Measurements from ENCODE around the gene STK32B.

- TF ChIP-seq, protein P1, sequence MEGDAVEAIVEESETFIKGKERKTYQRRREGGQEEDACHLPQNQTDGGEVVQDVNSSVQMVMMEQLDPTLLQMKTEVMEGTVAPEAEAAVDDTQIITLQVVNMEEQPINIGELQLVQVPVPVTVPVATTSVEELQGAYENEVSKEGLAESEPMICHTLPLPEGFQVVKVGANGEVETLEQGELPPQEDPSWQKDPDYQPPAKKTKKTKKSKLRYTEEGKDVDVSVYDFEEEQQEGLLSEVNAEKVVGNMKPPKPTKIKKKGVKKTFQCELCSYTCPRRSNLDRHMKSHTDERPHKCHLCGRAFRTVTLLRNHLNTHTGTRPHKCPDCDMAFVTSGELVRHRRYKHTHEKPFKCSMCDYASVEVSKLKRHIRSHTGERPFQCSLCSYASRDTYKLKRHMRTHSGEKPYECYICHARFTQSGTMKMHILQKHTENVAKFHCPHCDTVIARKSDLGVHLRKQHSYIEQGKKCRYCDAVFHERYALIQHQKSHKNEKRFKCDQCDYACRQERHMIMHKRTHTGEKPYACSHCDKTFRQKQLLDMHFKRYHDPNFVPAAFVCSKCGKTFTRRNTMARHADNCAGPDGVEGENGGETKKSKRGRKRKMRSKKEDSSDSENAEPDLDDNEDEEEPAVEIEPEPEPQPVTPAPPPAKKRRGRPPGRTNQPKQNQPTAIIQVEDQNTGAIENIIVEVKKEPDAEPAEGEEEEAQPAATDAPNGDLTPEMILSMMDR (IDR thresholded peaks at IDR 0.05), result no peak
- TF ChIP-seq POLR2AphosphoS5 (IDR thresholded peaks at IDR 0.05), result no peak
- no peak for TF ChIP-seq POLR2A (IDR thresholded peaks at IDR 0.05)
These were observed 161.2 kb downstream of the STK32B start for GRCh38 chr4:5212255-5213013.
